Measurements from ENCODE around the gene TBCC. TPM values are rescaled to one million over a fixed set of nuclear protein-coding genes. Genes with fewer than 3 reads are reported as not detected.

Gene TBCC
- total RNA-seq, 2 donors from 2014 or later: 26.4 to 33.8 TPM

- peak overlapping the region; percentile 47 to 99 for H3K27ac ChIP-seq
- H3K4me3 ChIP-seq: peak overlapping the region; percentile 89
- H3K27me3 ChIP-seq (replicated peaks; ENCODE audit: insufficient read depth): no peaks in the 10 kb centered on the region
- DNase-seq (ENCODE audit: low spot score): no peak
- no peak for ATAC-seq (ENCODE audit: insufficient number of reproducible peaks, low FRiP score, low read depth)
- no peak for TF ChIP-seq CTCF (IDR thresholded peaks at IDR 0.05)
- H3K9me3 ChIP-seq: no peaks in the 10 kb centered on the region
- H3K36me3 ChIP-seq: no peaks in the 10 kb centered on the region
- H3K4me1 ChIP-seq (ENCODE audit: control insufficient read depth in 1 of 2, low read depth in 2 of 2): peaks cover 49 to 69% of the 10 kb centered on the region in 2 donors
Observed at GRCh38 chr6:42787063-42787472, 41.2 kb upstream of the TBCC start.

DNA sequence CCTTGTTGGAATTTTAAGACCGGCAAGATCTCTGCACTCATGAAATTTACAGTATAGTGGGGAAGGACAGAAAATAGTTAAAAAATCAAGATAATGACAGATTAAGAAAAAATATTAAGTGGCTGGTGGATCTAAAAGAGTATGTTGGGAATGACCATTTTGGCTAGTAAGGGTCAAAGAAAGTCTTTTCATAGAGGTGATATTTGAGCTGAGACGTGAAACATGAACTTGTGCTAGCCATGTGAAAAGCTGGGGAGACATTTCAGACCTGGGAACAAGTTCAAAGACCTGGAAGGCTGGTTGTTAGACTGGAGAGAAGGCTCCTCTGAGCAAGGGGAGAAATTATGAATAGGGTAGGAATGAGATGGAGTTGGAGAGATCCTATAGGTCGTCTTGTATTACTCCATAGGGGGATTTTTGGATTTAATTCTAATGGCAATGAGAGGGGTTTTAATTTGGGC is 40.7 kb upstream of the TBCC start:
- ATAC-seq (ENCODE audit: insufficient number of reproducible peaks, low FRiP score, low read depth) (no peak), DNase-seq (ENCODE audit: low spot score) (no peak)
- Histone ChIP-seq H3K27ac (peak overlapping the region; percentile 47 to 99), H3K36me3 (no peaks in the 10 kb centered on the region), H3K27me3 (replicated peaks; ENCODE audit: insufficient read depth) (no peaks in the 10 kb centered on the region), H3K4me3 (peak overlapping the region; percentile 89), H3K4me1 (ENCODE audit: control insufficient read depth in 1 of 2, low read depth in 2 of 2) (peaks cover 45 to 65% of the 10 kb centered on the region in 2 donors), H3K9me3 (no peaks in the 10 kb centered on the region)
- TF ChIP-seq CTCF (IDR thresholded peaks at IDR 0.05): no peak

- Histone ChIP-seq H3K4me1 (ENCODE audit: control insufficient read depth in 1 of 2, low read depth in 2 of 2) (peaks cover 44 to 60% of the 10 kb centered on the region in 2 donors), H3K9me3 (no peaks in the 10 kb centered on the region), H3K36me3 (no peaks in the 10 kb centered on the region), H3K27ac (peak overlapping the region; percentile 99 to 100), H3K27me3 (replicated peaks; ENCODE audit: insufficient read depth) (no peaks in the 10 kb centered on the region), H3K4me3 (peak overlapping the region; percentile 89)
- ATAC-seq (ENCODE audit: insufficient number of reproducible peaks, low FRiP score, low read depth): no peak
- TF ChIP-seq CTCF (IDR thresholded peaks at IDR 0.05): no peak
- no peak for DNase-seq (ENCODE audit: low spot score)
Observed at GRCh38 chr6:42784717-42785498, 39.0 kb upstream of the TBCC start.

- TF ChIP-seq CTCF (IDR thresholded peaks at IDR 0.05): no peak
- no peak for DNase-seq (ENCODE audit: low spot score)
- Histone ChIP-seq H3K36me3 (no peaks in the 10 kb centered on the region), H3K4me1 (ENCODE audit: control insufficient read depth in 1 of 2, low read depth in 2 of 2) (peaks cover 37 to 51% of the 10 kb centered on the region in 2 donors), H3K27me3 (replicated peaks; ENCODE audit: insufficient read depth) (no peaks in the 10 kb centered on the region), H3K27ac (peak overlapping the region; percentile 99 to 100), H3K4me3 (peak overlapping the region; percentile 89), H3K9me3 (no peaks in the 10 kb centered on the region)
- ATAC-seq (ENCODE audit: insufficient number of reproducible peaks, low FRiP score, low read depth): no peak
Observed at GRCh38 chr6:42783876-42784642, 38.2 kb upstream of the TBCC start.
